ENCODE results near the gene ZNF763. TPM values are rescaled to one million over a fixed set of nuclear protein-coding genes. Genes with fewer than 3 reads are reported as not detected.

Gene ZNF763
- total and polyA plus RNA-seq, 4 donors, result 3.2 to 7.2 (median 4.7) TPM

DNA sequence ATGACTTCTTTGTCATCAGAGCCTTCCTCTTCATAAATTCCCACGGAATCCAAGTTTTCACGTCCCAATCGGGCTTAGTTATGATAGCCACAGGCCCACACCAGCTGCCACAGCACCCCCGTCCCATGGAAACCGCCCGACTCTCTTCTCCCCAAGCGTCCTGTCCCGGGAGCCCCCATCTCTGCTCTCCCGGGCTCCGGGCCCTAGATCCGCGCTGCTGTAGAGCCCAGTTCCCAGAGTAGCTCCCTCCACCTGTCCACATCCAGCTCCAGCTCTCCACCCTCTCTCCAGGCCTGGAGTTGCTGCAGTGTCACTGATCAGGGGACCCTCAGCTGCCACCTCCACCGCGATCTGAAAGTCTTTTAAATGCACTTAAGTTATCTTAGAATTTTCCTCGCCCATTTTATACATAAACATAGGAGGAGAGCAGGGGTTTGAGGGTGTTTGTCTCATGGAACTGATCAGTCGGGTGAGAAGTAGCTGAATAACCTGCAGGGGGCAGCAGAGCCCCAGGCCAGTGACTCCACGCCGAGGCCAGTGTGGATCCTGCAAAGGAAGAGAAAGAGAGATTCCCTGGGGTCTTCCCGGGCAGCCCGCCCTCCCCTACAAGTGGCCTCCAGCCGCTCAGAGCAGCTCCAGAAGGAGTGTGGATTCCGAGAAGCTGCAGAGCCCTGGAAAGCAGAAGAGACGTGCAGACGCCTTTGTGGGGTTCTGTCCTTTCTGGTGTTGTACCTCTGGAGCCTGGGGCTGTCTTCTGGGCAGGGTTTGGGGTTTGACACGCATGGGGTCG lies 1.1 kb upstream of the ZNF763 start:
- WGBS, 2 donors, result 34 to 43% methylated on average over 26 of the region's 26 CpGs
- Histone ChIP-seq H3K36me3 (ENCODE audit: control insufficient read depth in 4 of 4, insufficient read depth in 4 of 4, low read length in 4 of 4) (peaks cover 0 to 1% (median 0%) of the 10 kb centered on the region in 4 donors), H3K9me3 (ENCODE audit: control insufficient read depth in 4 of 4, insufficient read depth in 3 of 4, low read length in 3 of 4) (no peaks in the 10 kb centered on the region), H3K27me3 (ENCODE audit: control insufficient read depth in 3 of 3, insufficient read depth in 3 of 3, low read length in 2 of 3) (no peaks in the 10 kb centered on the region), H3K27ac (ENCODE audit: low read depth in 1 of 2, low read length in 1 of 2) (peak overlapping the region; percentile 14 to 91), H3K9ac (ENCODE audit: insufficient read depth in 1 of 2, low read length in 2 of 2) (no peak overlapping the region), H3K4me3 (no peak overlapping the region), H3K4me1 (ENCODE audit: control insufficient read depth in 5 of 5, insufficient read depth in 5 of 5, low read length in 5 of 5) (peaks cover 2 to 14% (median 6%) of the 10 kb centered on the region in 5 donors)
- ATAC-seq (ENCODE audit: insufficient read depth, low FRiP score), result peak; percentile 71
- TF ChIP-seq, protein P1, sequence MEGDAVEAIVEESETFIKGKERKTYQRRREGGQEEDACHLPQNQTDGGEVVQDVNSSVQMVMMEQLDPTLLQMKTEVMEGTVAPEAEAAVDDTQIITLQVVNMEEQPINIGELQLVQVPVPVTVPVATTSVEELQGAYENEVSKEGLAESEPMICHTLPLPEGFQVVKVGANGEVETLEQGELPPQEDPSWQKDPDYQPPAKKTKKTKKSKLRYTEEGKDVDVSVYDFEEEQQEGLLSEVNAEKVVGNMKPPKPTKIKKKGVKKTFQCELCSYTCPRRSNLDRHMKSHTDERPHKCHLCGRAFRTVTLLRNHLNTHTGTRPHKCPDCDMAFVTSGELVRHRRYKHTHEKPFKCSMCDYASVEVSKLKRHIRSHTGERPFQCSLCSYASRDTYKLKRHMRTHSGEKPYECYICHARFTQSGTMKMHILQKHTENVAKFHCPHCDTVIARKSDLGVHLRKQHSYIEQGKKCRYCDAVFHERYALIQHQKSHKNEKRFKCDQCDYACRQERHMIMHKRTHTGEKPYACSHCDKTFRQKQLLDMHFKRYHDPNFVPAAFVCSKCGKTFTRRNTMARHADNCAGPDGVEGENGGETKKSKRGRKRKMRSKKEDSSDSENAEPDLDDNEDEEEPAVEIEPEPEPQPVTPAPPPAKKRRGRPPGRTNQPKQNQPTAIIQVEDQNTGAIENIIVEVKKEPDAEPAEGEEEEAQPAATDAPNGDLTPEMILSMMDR (IDR thresholded peaks at IDR 0.05; ENCODE audit: control extremely low read depth, extremely low read depth), result peak; percentile 65
- peak; percentile 85 for DNase-seq

DNA sequence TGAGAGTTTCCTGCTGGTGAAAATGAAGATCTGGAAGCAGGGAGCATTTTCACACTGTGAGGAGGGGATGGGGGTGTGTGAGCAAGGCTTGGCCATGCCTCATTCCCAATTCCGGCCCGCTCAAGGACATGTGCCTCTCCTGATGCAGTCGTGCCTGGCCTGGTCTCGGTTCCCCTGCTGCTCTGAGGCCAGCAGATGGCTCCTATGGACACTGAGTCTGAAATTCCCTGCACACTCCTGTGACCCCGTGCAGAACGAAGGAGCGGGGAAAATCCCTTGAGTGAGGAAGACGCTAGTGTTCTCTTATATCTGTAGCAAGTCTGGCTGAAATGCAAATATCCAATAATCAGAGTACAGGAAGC lies 363 bp upstream of the ZNF763 start:
- Histone ChIP-seq H3K4me1 (ENCODE audit: control insufficient read depth in 5 of 5, insufficient read depth in 5 of 5, low read length in 5 of 5) (peaks cover 2 to 14% (median 6%) of the 10 kb centered on the region in 5 donors), H3K9me3 (ENCODE audit: control insufficient read depth in 4 of 4, insufficient read depth in 3 of 4, low read length in 3 of 4) (no peaks in the 10 kb centered on the region), H3K27ac (ENCODE audit: low read depth in 1 of 2, low read length in 1 of 2) (peak overlapping the region; percentile 87 to 91), H3K4me3 (no peak overlapping the region), H3K9ac (ENCODE audit: insufficient read depth in 1 of 2, low read length in 2 of 2) (peak overlapping the region in 1 of 2 donors; percentile 26), H3K27me3 (ENCODE audit: control insufficient read depth in 3 of 3, insufficient read depth in 3 of 3, low read length in 2 of 3) (no peaks in the 10 kb centered on the region), H3K36me3 (ENCODE audit: control insufficient read depth in 4 of 4, insufficient read depth in 4 of 4, low read length in 4 of 4) (peaks cover 0 to 2% (median under 1%) of the 10 kb centered on the region in 4 donors)
- DNase-seq, result no peak
- TF ChIP-seq, protein P1 (IDR thresholded peaks at IDR 0.05; ENCODE audit: control extremely low read depth, extremely low read depth), result no peak
- peak; percentile 10 for ATAC-seq (ENCODE audit: insufficient read depth, low FRiP score)
- 5 to 6% methylated on average over 8 of the region's 8 CpGs for WGBS, 2 donors

DNA sequence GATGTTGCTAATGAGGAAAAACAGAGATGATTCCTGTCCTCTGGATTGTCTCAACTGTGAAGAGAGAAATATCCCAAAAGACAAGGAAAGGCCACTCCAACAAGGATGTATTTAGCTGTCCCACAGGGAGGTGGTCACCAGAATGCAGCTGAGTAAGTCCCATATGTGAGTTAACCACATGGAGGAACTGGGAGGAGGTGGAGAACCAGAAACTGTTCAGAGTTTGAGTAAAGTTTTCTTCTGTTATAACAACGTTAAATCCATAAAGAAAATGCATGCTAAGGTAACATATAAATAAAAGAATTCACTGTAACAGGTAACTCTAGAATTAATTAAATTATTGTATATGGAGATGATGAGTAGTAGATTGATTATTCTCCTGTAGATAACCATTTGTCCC lies 5.3 kb downstream of the ZNF763 start:
- Histone ChIP-seq H3K4me1 (ENCODE audit: control insufficient read depth in 5 of 5, insufficient read depth in 5 of 5, low read length in 5 of 5) (peaks cover 0 to 6% (median 0%) of the 10 kb centered on the region in 5 donors), H3K27ac (ENCODE audit: low read depth in 1 of 2, low read length in 1 of 2) (no peak overlapping the region), H3K27me3 (ENCODE audit: control insufficient read depth in 3 of 3, insufficient read depth in 3 of 3, low read length in 2 of 3) (no peaks in the 10 kb centered on the region), H3K9ac (ENCODE audit: insufficient read depth in 1 of 2, low read length in 2 of 2) (no peak overlapping the region), H3K36me3 (ENCODE audit: control insufficient read depth in 4 of 4, insufficient read depth in 4 of 4, low read length in 4 of 4) (peaks cover 0 to 4% (median 1%) of the 10 kb centered on the region in 4 donors), H3K4me3 (no peak overlapping the region), H3K9me3 (ENCODE audit: control insufficient read depth in 4 of 4, insufficient read depth in 3 of 4, low read length in 3 of 4) (peaks cover 0 to 2% (median 0%) of the 10 kb centered on the region in 4 donors)
- WGBS, 2 donors, result 78 to 79% methylated on average over 1 of the region's 1 CpG
- TF ChIP-seq, protein P1 (IDR thresholded peaks at IDR 0.05; ENCODE audit: control extremely low read depth, extremely low read depth), result no peak
- no peak for ATAC-seq (ENCODE audit: insufficient read depth, low FRiP score)
- DNase-seq, result no peak

Measured in lung (tissue), 12 donors.